Heart left ventricle (tissue), 16 donors: Measurements from ENCODE around the gene VIL1. TPM values are rescaled to one million over a fixed set of nuclear protein-coding genes. Genes with fewer than 3 reads are reported as not detected.

Experiments used
- ATAC-seq, 4 donors: fragments of 200-7000 bp; cut with Tn5 transposase; one replicate each; pipeline ENCODE4 v1.9.1; 2020 to 2022; ENCODE audit warnings: moderate library complexity in 4 of 4, mild to moderate bottlenecking in 3 of 4, moderate number of reproducible peaks in 1 of 4
- DNase-seq, 5 donors: peaks; one replicate each; pipeline ENCODE4 v3.0.0-alpha.2; 2020
- H3K27ac ChIP-seq, 12 donors: fragments of 200-600 bp; sonication (generic) in 4 of 12; one replicate each; pipeline versions ENCODE4 v1.5.0 to v1.8.0; 2016 to 2022; ENCODE audit warnings: mild to moderate bottlenecking in 2 of 12
- H3K27me3 ChIP-seq, 9 donors: fragments of 200-600 bp; sonication (generic) in 2 of 9; one replicate each; pipeline versions ENCODE4 v1.5.1 to v1.8.0; 2016 to 2022; ENCODE audit warnings: mild to moderate bottlenecking in 3 of 9
- H3K36me3 ChIP-seq, 9 donors: fragments of 200-600 bp; sonication (generic) in 2 of 9; one replicate each; pipeline versions ENCODE4 v1.5.0 to v1.8.0; 2018 to 2022; ENCODE audit warnings: mild to moderate bottlenecking in 2 of 9
- H3K4me1 ChIP-seq, 12 donors: fragments of 200-600 bp; sonication (generic) in 4 of 12; one replicate each; pipeline versions ENCODE4 v1.5.0 to v1.8.0; 2016 to 2022; ENCODE audit warnings: mild to moderate bottlenecking in 3 of 12
- H3K4me3 ChIP-seq, 12 donors: fragments of 200-600 bp; sonication (generic) in 4 of 12; one replicate each; pipeline versions ENCODE4 v1.5.0 to v1.8.0; 2017 to 2022; ENCODE audit warnings: mild to moderate bottlenecking in 9 of 12, moderate library complexity in 4 of 12
- H3K9me3 ChIP-seq, 12 donors: fragments of 200-600 bp; sonication (generic) in 4 of 12; one replicate each; pipeline versions ENCODE4 v1.5.0 to v1.8.0; 2016 to 2022; ENCODE audit warnings: mild to moderate bottlenecking in 1 of 12
- CTCF ChIP-seq, 12 donors: fragments of 200-600 bp; sonication (generic) in 4 of 12; IDR thresholded peaks; one replicate each; pipeline versions ENCODE4 v1.5.0 to v1.8.0; 2018 to 2022; ENCODE audit warnings: antibody characterized with exemption in 12 of 12, mild to moderate bottlenecking in 5 of 12
- POLR2A ChIP-seq, 2 donors: fragments of 450-650 bp; IDR thresholded peaks; one replicate each; pipeline ENCODE4 v1.6.1; 2017; ENCODE audit warnings: antibody characterized with exemption in 2 of 2, mild to moderate bottlenecking in 2 of 2, moderate library complexity in 2 of 2
- WGBS, 4 donors: extraction: QIAGEN DNeasy Blood & Tissue Kit in 2 of 4; methylation state at CpG; one replicate each; pipeline versions ENCODE4 v1.1.5 to v1.1.7; 2013 to 2018; 5-methylcytosine and 5-hydroxymethylcytosine counted together
- intact Hi-C, 10 donors: fragments of 100-400 bp; cut with DNase I; formaldehyde crosslinking; loops; one replicate each; pipeline versions ENCODE4 v1.11.1 to v1.14.2; 2022
- polyA plus RNA-seq, 2 donors: library from polyadenylated mRNA; stranded (reverse); fragments of 200-250 nt; gene quantifications; one replicate each; pipeline ENCODE4 v1.2.3, GENCODE V29; 2013
- total RNA-seq, 9 donors: library from RNA; depleted of rRNA in 2 of 9; stranded (reverse); fragments of >200 nt in 2 of 9; fragmentation: NEBNext Ultra II Directional in 3 of 9; extraction: Animal tissue kit (Norgen Biotek cat#: 25700) in 3 of 9; gene quantifications; one replicate each; pipeline versions ENCODE4 v1.1.0 to v1.2.4, GENCODE V29; 2016 to 2023
- donor health status: ischemic (EF 13 %, LVEDD 7.1; RV severe dilation, severe dysfunction).
- donor health status: healthy with polysubstance abuse.
- donor health status: DM: no; HTN: yes; CAD: no.
- donor health status: DM: no; HTN: no; CAD: no.
- donor health status: ischemic (EF 25% LVEDD 6.9; RV normal size, moderate dysfunction).
- donor health status: ischemic (EF 25% LVEDD 5.7; RV mildly dilated, moderate dysfunction).
- donor health status: healthy.
- donor health status: DM: yes; HTN: yes; CAD: no.
- donor health status: ischemic (EF 35%, LVEDD 5.7; RV mildly dilated, moderate dysfunction).
- donor health status: nonischemic (EF 11% LVEDD 7.7; RV severe dilation, severe dysfunction).
- donor health status: DM: yes; HTN: yes; CAD: no.
- donor health status: PGD.
- donor health status: ischemic (EF 29% LVEDD 5.4; RV normal size, mild dysfunction).
- donor health status: nonischemic (EF 23%, LVEDD 6.1; RV moderate dilation, normal function).

VIL1 gene
- total and polyA plus RNA-seq, 11 donors: 0.04 to 0.07 TPM; not detected in 9

- WGBS, 4 donors: 0% methylated on average over 1 of the region's 1 CpG
- no peak for ATAC-seq
- no peak overlapping the region for H3K4me3 ChIP-seq
- TF ChIP-seq POLR2A (IDR thresholded peaks at IDR 0.05) (no peak), CTCF (IDR thresholded peaks at IDR 0.05) (no peak)
- H3K27me3 ChIP-seq: no peaks in the 10 kb centered on the region
- intact Hi-C loops: loop anchor here in 1 of 10 donors (10.0 kb wide), 1 partner anchor 286 kb away; no protein-coding TSS in a partner anchor
- H3K4me1 ChIP-seq: peaks cover 0 to 22% (median 1%) of the 10 kb centered on the region in 12 donors
- H3K27ac ChIP-seq: peak overlapping the region in 1 of 12 donors; percentile 50
- no peaks in the 10 kb centered on the region for H3K9me3 ChIP-seq
- peaks cover 0 to 62% (median 36%) of the 10 kb centered on the region in 9 donors for H3K36me3 ChIP-seq
- DNase-seq: no peak
These were observed 51.5 kb downstream of the VIL1 start for GRCh38 chr2:218470448-218470847.

GRCh38 chr2:218471036-218471435 lies 52.1 kb downstream of the VIL1 start:
- Histone ChIP-seq H3K27ac (peak overlapping the region in 1 of 12 donors; percentile 50), H3K36me3 (peaks cover 0 to 66% (median 36%) of the 10 kb centered on the region in 9 donors), H3K4me1 (peaks cover 0 to 22% (median 0%) of the 10 kb centered on the region in 12 donors), H3K9me3 (no peaks in the 10 kb centered on the region), H3K4me3 (no peak overlapping the region), H3K27me3 (no peaks in the 10 kb centered on the region)
- ATAC-seq (no peak), DNase-seq (no peak)
- intact Hi-C loops: loop anchor here in 1 of 10 donors (10.0 kb wide), 1 partner anchor 286 kb away; no protein-coding TSS in a partner anchor
- no peak for TF ChIP-seq POLR2A (IDR thresholded peaks at IDR 0.05)
- no peak for TF ChIP-seq CTCF (IDR thresholded peaks at IDR 0.05)
- WGBS, 4 donors: 81 to 90% (median 85%) methylated on average over 2 of the region's 2 CpGs

- Histone ChIP-seq H3K9me3 (no peaks in the 10 kb centered on the region), H3K4me3 (no peak overlapping the region), H3K27me3 (no peaks in the 10 kb centered on the region), H3K36me3 (peaks cover 0 to 75% (median 43%) of the 10 kb centered on the region in 9 donors), H3K4me1 (peaks cover 0 to 22% (median 0%) of the 10 kb centered on the region in 12 donors), H3K27ac (peak overlapping the region in 1 of 12 donors; percentile 50)
- TF ChIP-seq POLR2A (IDR thresholded peaks at IDR 0.05) (no peak), CTCF (IDR thresholded peaks at IDR 0.05) (no peak)
- peak in 2 of 4 donors; percentile 34 to 52 for ATAC-seq
- intact Hi-C loops: loop anchor here in 1 of 10 donors (10.0 kb wide), 1 partner anchor 287 kb away; no protein-coding TSS in a partner anchor
- 79 to 86% (median 84%) methylated on average over 5 of the region's 5 CpGs for WGBS, 4 donors
- no peak for DNase-seq
These were observed 53.1 kb downstream of the VIL1 start for GRCh38 chr2:218471982-218472381.

- H3K36me3 ChIP-seq: peaks cover 0 to 83% (median 50%) of the 10 kb centered on the region in 9 donors
- TF ChIP-seq POLR2A (IDR thresholded peaks at IDR 0.05): no peak
- no peak for TF ChIP-seq CTCF (IDR thresholded peaks at IDR 0.05)
- H3K27ac ChIP-seq: peak overlapping the region in 1 of 12 donors; percentile 44
- H3K27me3 ChIP-seq: no peaks in the 10 kb centered on the region
- H3K4me3 ChIP-seq: no peak overlapping the region
- intact Hi-C loops: loop anchor here in 1 of 10 donors (10.0 kb wide), 1 partner anchor 288 kb away; no protein-coding TSS in a partner anchor
- no peak for ATAC-seq
- no peak for DNase-seq
- H3K9me3 ChIP-seq: no peaks in the 10 kb centered on the region
- H3K4me1 ChIP-seq: peaks cover 0 to 22% (median 0%) of the 10 kb centered on the region in 12 donors
These were observed 54.1 kb downstream of the VIL1 start for GRCh38 chr2:218472988-218473387.
